Measurements from ENCODE around the gene SELENOT.

DNA sequence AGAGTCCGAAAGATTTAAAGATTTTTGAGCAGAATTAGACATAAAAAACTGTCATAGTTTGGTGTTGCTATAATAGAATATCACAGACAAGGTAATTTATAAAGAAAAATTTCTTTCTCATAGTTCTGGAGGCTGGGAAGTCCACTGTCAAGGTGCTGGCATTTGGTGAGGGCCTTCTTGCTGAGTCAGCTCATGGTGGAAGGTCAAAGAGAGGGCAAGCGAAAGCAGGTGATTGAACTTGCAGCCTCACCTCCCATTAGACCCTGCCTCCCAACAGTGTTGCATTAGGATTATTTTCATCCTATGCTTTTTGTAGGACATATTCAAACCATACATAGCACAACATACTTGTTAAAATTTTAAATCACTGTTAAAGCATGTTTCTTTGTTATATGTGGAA, 9.9 kb downstream of the SELENOT start:
- TF ChIP-seq CTCF (conservative IDR thresholded peaks at IDR 0.05) (no peak), ZFX (IDR thresholded peaks at IDR 0.05) (no peak)

Measured in C4-2B (cell line).